HCT116 (cell line): ENCODE results near the gene TMEM115. TPM values are rescaled to one million over a fixed set of nuclear protein-coding genes. Genes with fewer than 3 reads are reported as not detected.

Source experiments
- ATAC-seq: fragments of 200-7000 bp; cut with Tn5 transposase; 2 replicates; pipeline ENCODE4 v1.9.1; 2020; ENCODE audit warnings: mild to moderate bottlenecking, moderate library complexity
- BruUV-seq: library from RNA; stranded (reverse); fragments of 400-500 nt; replicated peaks from 2 replicates; lab custom pipeline; 2021; lab: Mats Ljungman, UMichigan
- CTCF ChIA-PET: fragments of 300-600 bp; sonication (Branson Sonifier 250); formaldehyde crosslinking; loops from one replicate; lab custom pipeline; 2021; ENCODE audit warnings: antibody characterized with exemption; lab: Charles Lee
- POLR2A ChIA-PET: fragments of 300-600, 350-600 bp; sonication (Branson Sonifier 250); formaldehyde crosslinking; loops from one replicate; lab custom pipeline; 2021; ENCODE audit warnings: antibody characterized with exemption; lab: Charles Lee
- RAD21 ChIA-PET, 2 experiments: fragments of 300-600 bp; sonication (Branson Sonifier 250); formaldehyde crosslinking; loops; one replicate each; lab custom pipeline; 2023; ENCODE audit warnings: low total read pairs in 2 of 2; ENCODE audit not compliant: uncharacterized antibody in 2 of 2, unreplicated experiment in 2 of 2, low non-redundant PET in 1 of 2; lab: Charles Lee
- DNase-seq: peaks from one replicate; pipeline ENCODE4 v3.0.0-alpha.2; 2010; ENCODE audit warnings: low read depth, low spot score
- H2AFZ ChIP-seq: fragments of 200-600 bp; shearing (Covaris generic), sonication (generic); 2 replicates; pipeline ENCODE4 v1.6.1; 2017; ENCODE audit warnings: low read depth, mixed run types, mixed read lengths, antibody characterized with exemption, low read length; ENCODE audit not compliant: poor library complexity, severe bottlenecking
- H3K27ac ChIP-seq: 2 replicates; pipeline ENCODE4 v1.5.1; 2012; ENCODE audit warnings: low read depth, low read length
- H3K27me3 ChIP-seq: fragments of 200-600 bp; sonication (generic); 2 replicates; pipeline ENCODE4 v1.6.1; 2016; ENCODE audit warnings: mixed run types, low read length, mixed read lengths; ENCODE audit not compliant: insufficient read depth
- H3K36me3 ChIP-seq, 2 experiments: fragments of 200-500 bp in 1 of 2; fragments of 200-600 bp in 1 of 2; sonication (Bioruptor generic) in 1 of 2; sonication (generic) in 1 of 2; 2 replicates each; pipeline versions ENCODE4 v1.5.1 to v1.6.1; 2014 to 2016; ENCODE audit warnings: low read length in 2 of 2, inconsistent platforms in 1 of 2, mixed read lengths in 1 of 2, mixed run types in 1 of 2; ENCODE audit not compliant: insufficient read depth in 2 of 2, control insufficient read depth in 1 of 2
- H3K4me1 ChIP-seq, 2 experiments: fragments of 200-600 bp in 1 of 2; sonication (generic) in 1 of 2; 2 replicates each; pipeline versions ENCODE4 v1.5.1 to v1.6.1; 2012 to 2017; ENCODE audit warnings: low read length in 2 of 2, inconsistent platforms in 1 of 2, mild to moderate bottlenecking in 1 of 2, mixed read lengths in 1 of 2, mixed run types in 1 of 2, moderate library complexity in 1 of 2; ENCODE audit not compliant: insufficient read depth in 2 of 2, control insufficient read depth in 1 of 2
- H3K4me2 ChIP-seq: fragments of 200-600 bp; sonication (generic); 2 replicates; pipeline ENCODE4 v1.6.1; 2017; ENCODE audit warnings: mixed run types, low read length, mixed read lengths
- H3K4me3 ChIP-seq, 2 experiments: fragments of 200-600 bp in 1 of 2; sonication (generic) in 1 of 2; replicated peaks in 1 of 2; 2 replicates each; pipeline ENCODE4 v1.5.1; 2011 to 2016; ENCODE audit warnings: low read length in 2 of 2, control low read depth in 1 of 2, low read depth in 1 of 2, mild to moderate bottlenecking in 1 of 2, mixed read lengths in 1 of 2, mixed run types in 1 of 2
- H3K79me2 ChIP-seq: fragments of 200-600 bp; sonication (generic); 2 replicates; pipeline ENCODE4 v1.6.1; 2017; ENCODE audit warnings: mild to moderate bottlenecking, mixed run types, low read length, moderate library complexity, mixed read lengths; ENCODE audit not compliant: insufficient read depth
- H3K9ac ChIP-seq: fragments of 200-600 bp; sonication (generic); 2 replicates; pipeline ENCODE4 v1.6.1; 2016; ENCODE audit warnings: low read length, mixed read lengths
- H3K9me2 ChIP-seq: fragments of 200-600 bp; sonication (generic), shearing (Covaris generic); 2 replicates; pipeline ENCODE4 v1.6.1; 2017; ENCODE audit warnings: mixed run types, mild to moderate bottlenecking, moderate library complexity; ENCODE audit not compliant: insufficient read depth
- H3K9me3 ChIP-seq, 2 experiments: fragments of 200-500 bp in 1 of 2; fragments of 200-600 bp in 1 of 2; sonication (Bioruptor generic) in 1 of 2; sonication (generic) in 1 of 2; 2 replicates each; pipeline ENCODE4 v1.6.1; 2014 to 2017; ENCODE audit warnings: low read length in 2 of 2, mixed read lengths in 2 of 2, inconsistent platforms in 1 of 2, low read depth in 1 of 2, mild to moderate bottlenecking in 1 of 2, mixed run types in 1 of 2, moderate library complexity in 1 of 2; ENCODE audit not compliant: control insufficient read depth in 1 of 2, insufficient read depth in 1 of 2
- H4K20me1 ChIP-seq: fragments of 200-600 bp; sonication (generic), shearing (Covaris generic); 2 replicates; pipeline ENCODE4 v1.6.1; 2017; ENCODE audit warnings: mixed run types, mild to moderate bottlenecking, moderate library complexity; ENCODE audit not compliant: insufficient read depth
- CTCF ChIP-seq, 3 experiments: fragments of 200-600 bp in 1 of 3; sonication (generic) in 1 of 3; IDR thresholded peaks in 2 of 3; conservative IDR thresholded peaks in 1 of 3; 2 replicates each; pipeline ENCODE4 v1.5.1; 2012 to 2017; ENCODE audit warnings: low read depth in 2 of 3, low read length in 2 of 3, antibody characterized with exemption in 1 of 3, borderline replicate concordance in 1 of 3, control low read depth in 1 of 3, mild to moderate bottlenecking in 1 of 3, mixed read lengths in 1 of 3, mixed run types in 1 of 3, moderate library complexity in 1 of 3; ENCODE audit not compliant: insufficient read depth in 1 of 3
- RAD21 ChIP-seq: IDR thresholded peaks from 2 replicates; pipeline ENCODE4 v1.6.1; 2012; ENCODE audit warnings: low read depth, mild to moderate bottlenecking
- intact Hi-C: fragments of 100-400 bp; cut with micrococcal nuclease; formaldehyde crosslinking; loops from 2 replicates; pipeline ENCODE4 v1.10.0; 2022
- total RNA-seq: library from RNA; stranded (reverse); gene quantifications from one replicate; pipeline ENCODE4 v1.2.1, GENCODE V29; 2021; ENCODE audit not compliant: unreplicated experiment
- TF ChIP-seq, protein P1 (sequence below): IDR thresholded peaks from 2 replicates; pipeline ENCODE4 v1.6.1; 2012; ENCODE audit warnings: low read depth

The TMEM115 gene
- total RNA-seq, 1 experiment from 2014 or later = 24.6 TPM

DNA sequence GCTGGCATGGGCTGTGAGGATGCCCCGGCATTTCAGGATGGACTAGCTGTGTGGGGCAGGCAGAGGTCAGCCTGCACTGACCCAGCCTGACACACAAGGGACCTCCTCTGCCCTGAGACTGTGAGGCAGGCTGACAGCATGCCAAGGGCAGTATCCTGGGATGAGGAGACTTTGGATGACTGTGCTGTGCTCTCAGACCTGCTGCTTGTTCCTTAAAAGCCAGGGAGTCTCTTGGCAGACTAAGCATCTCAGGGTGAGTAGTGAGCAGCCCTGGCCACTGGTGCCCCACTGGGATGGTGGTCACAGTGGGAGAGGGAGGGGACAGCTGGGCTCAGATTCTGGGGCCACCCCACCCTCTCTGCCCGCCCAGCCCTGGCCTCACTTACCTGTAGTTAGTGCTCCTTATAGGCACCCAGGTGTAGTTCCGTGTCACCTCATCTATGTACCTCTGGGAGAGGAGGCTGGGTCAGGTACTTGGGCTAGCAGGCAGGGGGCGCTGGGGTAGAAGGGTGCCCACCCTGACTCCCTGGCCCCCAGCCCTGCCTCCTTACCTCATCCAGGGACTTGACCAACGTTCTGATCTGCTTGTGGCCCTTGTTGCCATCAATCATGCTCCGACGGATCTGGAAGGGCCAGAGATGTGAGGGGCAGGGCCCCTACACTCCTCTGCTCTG, 16.1 kb upstream of the TMEM115 start:
- Histone ChIP-seq H3K36me3 (no peaks in the 10 kb centered on the region), H4K20me1 (no peaks in the 10 kb centered on the region), H3K4me3 (no peak overlapping the region), H3K79me2 (no peaks in the 10 kb centered on the region), H3K4me2 (no peak overlapping the region), H2AFZ (no peak overlapping the region), H3K27ac (no peak overlapping the region), H3K9me3 (no peaks in the 10 kb centered on the region), H3K27me3 (no peaks in the 10 kb centered on the region), H3K9ac (no peak overlapping the region), H3K9me2 (no peaks in the 10 kb centered on the region), H3K4me1 (peaks cover 4% of the 10 kb centered on the region in 2 experiments; a peak in 2 of 4 replicates)
- no TSS peak for BruUV-seq
- ChIA-PET RAD21 (no interaction called here), POLR2A (no interaction called here), CTCF (no interaction called here)
- intact Hi-C loops = no loop called here
- DNase-seq = no peak
- peak; percentile 60 for ATAC-seq
- TF ChIP-seq CTCF (IDR thresholded peaks at IDR 0.05 in 2 of 3, conservative IDR thresholded peaks at IDR 0.05 in 1 of 3; ENCODE audit: borderline replicate concordance in 1 of 3, insufficient read depth in 1 of 3, low read depth in 2 of 3, low read length in 2 of 3) (peak; percentile 6 to 37 (median 34); a peak in 3 of 6 replicates), RAD21 (0 out of 2 replicates have a peak, but pooled peaks have one; percentile 20)
- TF ChIP-seq, protein P1, sequence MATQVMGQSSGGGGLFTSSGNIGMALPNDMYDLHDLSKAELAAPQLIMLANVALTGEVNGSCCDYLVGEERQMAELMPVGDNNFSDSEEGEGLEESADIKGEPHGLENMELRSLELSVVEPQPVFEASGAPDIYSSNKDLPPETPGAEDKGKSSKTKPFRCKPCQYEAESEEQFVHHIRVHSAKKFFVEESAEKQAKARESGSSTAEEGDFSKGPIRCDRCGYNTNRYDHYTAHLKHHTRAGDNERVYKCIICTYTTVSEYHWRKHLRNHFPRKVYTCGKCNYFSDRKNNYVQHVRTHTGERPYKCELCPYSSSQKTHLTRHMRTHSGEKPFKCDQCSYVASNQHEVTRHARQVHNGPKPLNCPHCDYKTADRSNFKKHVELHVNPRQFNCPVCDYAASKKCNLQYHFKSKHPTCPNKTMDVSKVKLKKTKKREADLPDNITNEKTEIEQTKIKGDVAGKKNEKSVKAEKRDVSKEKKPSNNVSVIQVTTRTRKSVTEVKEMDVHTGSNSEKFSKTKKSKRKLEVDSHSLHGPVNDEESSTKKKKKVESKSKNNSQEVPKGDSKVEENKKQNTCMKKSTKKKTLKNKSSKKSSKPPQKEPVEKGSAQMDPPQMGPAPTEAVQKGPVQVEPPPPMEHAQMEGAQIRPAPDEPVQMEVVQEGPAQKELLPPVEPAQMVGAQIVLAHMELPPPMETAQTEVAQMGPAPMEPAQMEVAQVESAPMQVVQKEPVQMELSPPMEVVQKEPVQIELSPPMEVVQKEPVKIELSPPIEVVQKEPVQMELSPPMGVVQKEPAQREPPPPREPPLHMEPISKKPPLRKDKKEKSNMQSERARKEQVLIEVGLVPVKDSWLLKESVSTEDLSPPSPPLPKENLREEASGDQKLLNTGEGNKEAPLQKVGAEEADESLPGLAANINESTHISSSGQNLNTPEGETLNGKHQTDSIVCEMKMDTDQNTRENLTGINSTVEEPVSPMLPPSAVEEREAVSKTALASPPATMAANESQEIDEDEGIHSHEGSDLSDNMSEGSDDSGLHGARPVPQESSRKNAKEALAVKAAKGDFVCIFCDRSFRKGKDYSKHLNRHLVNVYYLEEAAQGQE = no peak
